ENCODE results near the gene CASD1. TPM values are rescaled to one million over a fixed set of nuclear protein-coding genes. Genes with fewer than 3 reads are reported as not detected.

The CASD1 gene
- total and polyA plus RNA-seq, 7 donors: 9.2 to 20.1 (median 12.0) TPM

GRCh38 chr7:94497874-94498670 is 11.5 kb upstream of the CASD1 start:
- ATAC-seq: no peak
- no peaks in the 10 kb centered on the region for H3K4me1 ChIP-seq
- H3K27ac ChIP-seq: no peak overlapping the region
- no peaks in the 10 kb centered on the region for H3K36me3 ChIP-seq (ENCODE audit: insufficient read depth in 1 of 2, low read depth in 1 of 2)
- 88 to 97% (median 91%) methylated on average over 2 of the region's 2 CpGs for WGBS, 3 donors
- intact Hi-C loops (cut with DNase I): no loop called here
- peaks cover 0 to 2% (median 0%) of the 10 kb centered on the region in 3 donors for H3K27me3 ChIP-seq (ENCODE audit: insufficient read depth in 3 of 3, low read length in 2 of 3)
- no peak for DNase-seq
- no peak overlapping the region for H3K4me3 ChIP-seq
- no peak for TF ChIP-seq CTCF (IDR thresholded peaks at IDR 0.05)
- no peaks in the 10 kb centered on the region for H3K9me3 ChIP-seq

- peaks cover 0 to 2% (median 0%) of the 10 kb centered on the region in 3 donors for H3K27me3 ChIP-seq (ENCODE audit: insufficient read depth in 3 of 3, low read length in 2 of 3)
- H3K4me3 ChIP-seq: no peak overlapping the region
- H3K36me3 ChIP-seq (ENCODE audit: insufficient read depth in 1 of 2, low read depth in 1 of 2): no peaks in the 10 kb centered on the region
- no peaks in the 10 kb centered on the region for H3K4me1 ChIP-seq
- intact Hi-C loops (cut with DNase I): no loop called here
- WGBS, 3 donors: 96 to 100% (median 98%) methylated on average over 2 of the region's 2 CpGs
- H3K27ac ChIP-seq: no peak overlapping the region
- DNase-seq: no peak
- no peak for ATAC-seq
- H3K9me3 ChIP-seq: no peaks in the 10 kb centered on the region
- TF ChIP-seq CTCF (IDR thresholded peaks at IDR 0.05): no peak
These were observed 10.7 kb upstream of the CASD1 start for GRCh38 chr7:94498918-94499317.

GRCh38 chr7:94507462-94507861 is 2.1 kb upstream of the CASD1 start:
- no peaks in the 10 kb centered on the region for H3K9me3 ChIP-seq
- no peak overlapping the region for H3K4me3 ChIP-seq
- H3K27ac ChIP-seq: no peak overlapping the region
- no peaks in the 10 kb centered on the region for H3K36me3 ChIP-seq (ENCODE audit: insufficient read depth in 1 of 2, low read depth in 1 of 2)
- 90 to 98% (median 96%) methylated on average over 1 of the region's 1 CpG for WGBS, 3 donors
- no peak for DNase-seq
- peaks cover 18% of the 10 kb centered on the region for H3K4me1 ChIP-seq
- TF ChIP-seq CTCF (IDR thresholded peaks at IDR 0.05): no peak
- intact Hi-C loops (cut with DNase I): loop anchor here in 1 of 2 donors (5.0 kb wide), 1 partner anchor 55 kb away; no protein-coding TSS in a partner anchor
- no peak for ATAC-seq
- no peaks in the 10 kb centered on the region for H3K27me3 ChIP-seq (ENCODE audit: insufficient read depth in 3 of 3, low read length in 2 of 3)

- H3K4me1 ChIP-seq: peaks cover 23% of the 10 kb centered on the region
- DNase-seq (no peak), ATAC-seq (no peak)
- no peak for TF ChIP-seq CTCF (IDR thresholded peaks at IDR 0.05)
- H3K27me3 ChIP-seq (ENCODE audit: insufficient read depth in 3 of 3, low read length in 2 of 3): no peaks in the 10 kb centered on the region
- H3K27ac ChIP-seq: no peak overlapping the region
- H3K36me3 ChIP-seq (ENCODE audit: insufficient read depth in 1 of 2, low read depth in 1 of 2): no peaks in the 10 kb centered on the region
- H3K9me3 ChIP-seq: no peaks in the 10 kb centered on the region
- H3K4me3 ChIP-seq: no peak overlapping the region
- intact Hi-C loops (cut with DNase I): loop anchor here in 1 of 2 donors (5.0 kb wide), 1 partner anchor 56 kb away; no protein-coding TSS in a partner anchor
These were observed 1.6 kb upstream of the CASD1 start for GRCh38 chr7:94507962-94508361.
